Activated CD4-positive, CD25-positive, alpha-beta regulatory T cell treated with anti-CD3 and anti-CD28 coated beads, Interleukin-2, amount 50 U/mL, for 24 hours (primary cell): ENCODE results near the gene NFS1.
A peak's percentile ranks its signal among the peaks of the same experiment; 100 is the strongest.

Source experiments
- ATAC-seq, 2 donors: fragments of 150-1000 bp; cut with Tn5 transposase; one replicate each; pipeline ENCODE4 v1.10.0; 2021; ENCODE audit warnings: mild to moderate bottlenecking in 1 of 2, moderate library complexity in 1 of 2

NFS1 gene

GRCh38 chr20:35669221-35669620 is 29.9 kb downstream of the NFS1 start:
- ATAC-seq, result no peak

GRCh38 chr20:35665949-35666288 is 33.2 kb downstream of the NFS1 start:
- no peak for ATAC-seq

GRCh38 chr20:35664466-35665206 is 34.5 kb downstream of the NFS1 start, which contains the start of the genes CPNE1 and RBM12:
CPNE1 (minus strand) TSS chr20:35664900; CDS start chr20:35632923, 31,977 bp downstream.
RBM12 (minus strand) TSS chr20:35664900; CDS start chr20:35655322, 9,578 bp downstream.
- ATAC-seq, result peak; percentile 75 to 76

GRCh38 chr20:35663516-35664465 is 35.4 kb downstream of the NFS1 start:
- ATAC-seq, result peak; percentile 37 to 40

- ATAC-seq, result no peak
Observed at GRCh38 chr20:35662551-35662950, 36.6 kb downstream of the NFS1 start.

GRCh38 chr20:35661908-35662307 is 37.2 kb downstream of the NFS1 start:
- ATAC-seq, result no peak

DNA sequence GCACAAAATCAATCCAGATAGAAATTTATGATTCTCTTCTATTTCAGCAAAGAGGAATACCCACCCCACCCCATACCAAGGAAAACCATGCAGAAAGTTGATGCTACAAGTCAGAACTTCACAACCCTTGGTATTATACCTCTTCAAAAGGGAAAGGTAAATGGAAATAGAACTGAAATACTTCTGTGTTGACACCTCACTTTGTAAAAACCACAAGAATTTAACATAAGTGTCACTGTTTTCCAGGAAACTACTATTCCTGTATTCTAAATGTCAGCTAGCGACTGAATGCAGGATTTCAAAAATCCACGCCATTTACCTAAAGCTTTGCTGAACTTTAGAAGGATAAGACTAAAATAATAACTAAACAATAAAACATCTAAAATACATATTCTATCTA is 38.1 kb downstream of the NFS1 start:
- ATAC-seq, result peak; percentile 15 to 22

DNA sequence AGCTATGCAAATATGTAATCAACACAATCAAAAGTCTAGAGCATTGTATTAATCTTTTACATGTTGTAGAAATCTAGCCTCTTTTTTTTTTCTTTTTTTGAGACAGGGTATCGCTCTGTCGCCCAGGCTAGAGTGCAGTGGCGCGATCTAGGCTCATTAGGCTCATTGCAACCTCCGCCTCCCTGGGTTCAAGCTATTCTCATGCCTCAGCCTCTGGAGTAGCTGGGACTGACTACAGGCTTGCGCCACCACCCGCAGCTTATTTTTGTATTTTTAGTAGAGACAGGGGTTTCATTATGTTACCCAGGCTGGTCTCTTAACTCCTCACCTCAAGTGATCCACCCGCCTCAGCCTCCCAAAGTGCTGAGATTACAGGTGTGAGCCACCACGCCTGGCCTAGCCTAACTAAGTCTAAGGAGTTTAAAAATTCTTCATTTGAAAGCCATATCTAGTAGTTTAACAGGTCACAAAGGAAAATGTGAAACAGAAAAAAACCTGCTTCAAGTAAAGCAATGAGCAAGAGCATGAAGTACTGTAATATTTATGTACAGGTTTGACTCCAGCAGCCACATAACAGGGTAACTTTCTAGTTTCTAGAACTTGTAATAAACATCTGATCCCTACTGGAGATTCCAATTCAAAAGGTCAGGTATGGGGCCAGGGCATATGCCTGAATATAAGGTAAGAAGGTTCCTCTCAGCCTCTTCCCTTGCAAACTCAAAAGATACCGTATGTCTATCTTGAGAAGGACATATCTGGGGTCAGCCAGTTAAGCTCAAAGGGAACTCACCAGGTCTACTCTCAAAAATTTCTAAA is 38.8 kb downstream of the NFS1 start:
- ATAC-seq, result peak; percentile 26 to 31

GRCh38 chr20:35657271-35657670 is 41.9 kb downstream of the NFS1 start:
- no peak for ATAC-seq

- ATAC-seq, result no peak
Observed at GRCh38 chr20:35654415-35654814, 44.7 kb downstream of the NFS1 start.

DNA sequence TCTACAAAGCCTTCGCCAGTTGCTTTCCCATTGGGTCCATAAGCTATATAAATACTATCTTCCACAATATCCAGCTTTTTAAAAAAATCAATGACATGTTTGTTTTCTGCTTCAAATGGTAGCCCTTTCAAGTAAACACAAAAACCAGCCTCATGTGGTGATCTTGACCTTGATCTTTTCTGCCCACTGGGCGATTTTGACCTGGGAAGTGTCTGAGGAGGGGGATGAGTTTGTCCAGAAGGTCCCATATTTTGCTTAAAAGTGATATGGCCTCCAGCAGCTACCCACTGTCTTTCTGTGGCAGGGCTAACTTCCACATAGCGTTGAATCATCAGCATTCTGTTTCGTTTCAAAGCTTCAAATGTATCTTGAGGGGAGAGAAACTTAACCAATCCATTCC is 45.3 kb downstream of the NFS1 start:
- no peak for ATAC-seq

GRCh38 chr20:35653430-35653734 is 45.8 kb downstream of the NFS1 start:
- ATAC-seq, result no peak

GRCh38 chr20:35652641-35653429 is 46.3 kb downstream of the NFS1 start:
- ATAC-seq, result no peak

GRCh38 chr20:35651958-35652357 is 47.2 kb downstream of the NFS1 start:
- no peak for ATAC-seq

DNA sequence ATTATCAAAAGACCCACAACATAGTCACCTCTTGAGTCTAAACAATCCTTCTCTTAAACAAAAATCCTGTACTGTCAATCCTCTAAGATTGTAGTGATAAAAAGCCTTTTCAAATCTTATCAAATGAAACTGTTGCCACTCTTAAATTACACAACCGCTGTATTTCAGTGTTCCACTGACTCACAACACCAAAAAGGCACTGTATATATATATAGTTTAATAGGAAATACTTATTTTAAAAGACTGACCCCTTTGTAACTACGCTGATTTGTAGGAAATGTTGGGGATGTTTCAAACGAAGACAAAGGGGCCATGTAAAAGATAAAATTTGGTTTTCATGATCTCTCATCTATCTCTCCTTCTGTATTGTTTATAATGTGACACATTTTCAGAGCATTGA is 48.5 kb downstream of the NFS1 start:
- no peak for ATAC-seq

DNA sequence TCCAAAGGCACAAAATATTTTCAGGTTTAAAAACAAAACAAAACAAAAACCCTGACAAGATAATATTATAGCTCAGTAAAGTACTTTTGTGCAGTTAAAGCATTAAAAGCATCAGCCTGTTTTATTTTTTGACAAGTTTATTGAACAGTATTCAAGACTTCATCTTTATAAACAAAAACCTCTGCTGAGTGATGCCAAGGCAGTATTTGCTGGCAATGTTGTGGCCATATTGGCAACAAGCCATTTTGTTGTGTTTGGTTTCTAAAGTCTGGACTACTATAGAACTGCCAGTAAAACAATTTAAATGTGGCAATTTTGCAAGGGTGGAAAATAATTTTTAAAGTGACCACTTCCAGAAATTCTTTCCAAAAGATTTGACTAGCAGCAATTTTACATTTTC is 50.3 kb downstream of the NFS1 start:
- no peak for ATAC-seq

GRCh38 chr20:35644806-35645205 is 54.3 kb downstream of the NFS1 start:
- ATAC-seq, result no peak

- ATAC-seq, result no peak
Observed at GRCh38 chr20:35643045-35643444, 56.1 kb downstream of the NFS1 start.

GRCh38 chr20:35641743-35642142 is 57.4 kb downstream of the NFS1 start:
- ATAC-seq, result no peak

DNA sequence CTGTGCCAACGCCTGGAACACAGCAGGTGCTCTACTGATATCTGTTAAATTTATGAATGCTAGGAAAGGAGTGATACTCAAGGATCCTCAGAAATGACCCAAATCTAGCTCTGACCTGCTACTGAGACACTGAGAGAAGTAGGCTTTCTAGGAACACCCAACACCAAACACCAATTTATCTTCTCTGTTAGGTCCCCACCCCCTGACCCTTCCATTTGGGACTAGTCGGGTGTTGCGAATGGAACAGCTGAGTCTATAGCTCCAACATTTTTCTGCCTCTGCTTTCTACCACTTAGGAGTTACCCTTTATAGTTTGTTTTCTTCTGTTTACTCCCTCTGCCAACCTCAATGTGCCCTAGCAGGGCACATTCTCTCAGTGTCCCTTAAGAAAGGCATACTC is 58.4 kb downstream of the NFS1 start:
- ATAC-seq, result no peak

- no peak for ATAC-seq
Observed at GRCh38 chr20:35638751-35639150, 60.4 kb downstream of the NFS1 start.

DNA sequence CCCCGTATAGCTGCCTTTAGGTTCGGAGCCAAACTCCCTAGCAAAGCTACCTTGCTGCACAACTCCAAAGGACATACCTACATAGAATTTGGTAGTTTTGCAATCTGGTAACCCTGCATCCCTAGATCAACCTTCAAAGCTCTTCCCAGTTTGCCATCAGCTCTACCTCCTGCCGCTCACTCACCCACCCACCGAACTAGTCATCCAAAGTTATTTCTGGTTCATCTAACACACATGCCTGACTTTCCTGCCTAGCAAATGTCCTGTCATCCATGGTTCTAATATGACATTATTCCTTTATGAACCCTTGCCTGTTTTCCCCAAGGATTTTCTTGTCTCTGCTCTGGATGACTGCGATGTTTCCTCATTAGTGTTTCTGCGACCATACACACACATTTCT is 61.9 kb downstream of the NFS1 start:
- ATAC-seq, result no peak
